Lower leg skin (tissue), 4 donors: ENCODE results near the gene CXCR5. TPM values are rescaled to one million over a fixed set of nuclear protein-coding genes. Genes with fewer than 3 reads are reported as not detected.

Experiments
- DNase-seq, 2 donors: peaks; one replicate each; pipeline ENCODE4 v3.0.0-alpha.2; 2019; ENCODE audit warnings: low spot score in 2 of 2
- H3K4me3 ChIP-seq: fragments of 200-600 bp; sonication (generic); 2 replicates; pipeline ENCODE4 v1.5.1; 2017; ENCODE audit warnings: mild to moderate bottlenecking, low read depth; ENCODE audit not compliant: poor library complexity, severe bottlenecking
- CTCF ChIP-seq, 3 donors: fragments of 450-650 bp; IDR thresholded peaks; one replicate each; pipeline ENCODE4 v1.5.1; 2016; ENCODE audit warnings: antibody characterized with exemption in 3 of 3, mild to moderate bottlenecking in 3 of 3, moderate library complexity in 2 of 3
- POLR2A ChIP-seq, 2 donors: fragments of 450-650 bp; IDR thresholded peaks; one replicate each; pipeline ENCODE4 v1.6.1; 2016 to 2017; ENCODE audit warnings: antibody characterized with exemption in 2 of 2, mild to moderate bottlenecking in 1 of 2, moderate library complexity in 1 of 2
- WGBS, 2 donors: methylation state at CpG; one replicate each; pipeline ENCODE4 v1.1.5; 2018; 5-methylcytosine and 5-hydroxymethylcytosine counted together
- intact Hi-C: fragments of 100-400 bp; cut with DNase I; formaldehyde crosslinking; loops from one replicate; pipeline ENCODE4 v1.15.0; 2023; ENCODE audit warnings: low total_unique reads
- total RNA-seq, 4 donors: library from RNA; depleted of rRNA; stranded (reverse); fragments of >200 nt; gene quantifications; one replicate each; pipeline ENCODE4 v1.1.0, GENCODE V29; 2016

Gene CXCR5
- total RNA-seq, 4 donors from 2014 or later, result not detected

GRCh38 chr11:118928870-118929500, 45.3 kb downstream of the CXCR5 start:
- no peak for DNase-seq
- TF ChIP-seq POLR2A (IDR thresholded peaks at IDR 0.05) (no peak), CTCF (IDR thresholded peaks at IDR 0.05) (no peak)
- intact Hi-C loops, result no loop called here
- 1% methylated on average over 14 to 26 of the region's 26 CpGs for WGBS, 2 donors
- H3K4me3 ChIP-seq, result peak overlapping the region; percentile 56

- intact Hi-C loops, result no loop called here
- H3K4me3 ChIP-seq, result peak overlapping the region; percentile 56
- 0% methylated on average over 20 to 24 of the region's 26 CpGs for WGBS, 2 donors
- TF ChIP-seq POLR2A (IDR thresholded peaks at IDR 0.05) (no peak), CTCF (IDR thresholded peaks at IDR 0.05) (no peak)
- peak; percentile 88 to 97 for DNase-seq
These were observed 45.9 kb downstream of the CXCR5 start for GRCh38 chr11:118929501-118930093.

GRCh38 chr11:118930094-118930712, 46.5 kb downstream of the CXCR5 start:
- H3K4me3 ChIP-seq, result peak overlapping the region; percentile 56
- TF ChIP-seq POLR2A (IDR thresholded peaks at IDR 0.05) (no peak), CTCF (IDR thresholded peaks at IDR 0.05) (peak in 1 of 3 donors; percentile 96)
- intact Hi-C loops, result no loop called here
- DNase-seq, result peak; percentile 92 to 97
- 1 to 2% methylated on average over 20 of the region's 20 CpGs for WGBS, 2 donors

GRCh38 chr11:118931571-118931970, 47.9 kb downstream of the CXCR5 start:
- no peak for TF ChIP-seq CTCF (IDR thresholded peaks at IDR 0.05)
- no peak for TF ChIP-seq POLR2A (IDR thresholded peaks at IDR 0.05)
- no peak overlapping the region for H3K4me3 ChIP-seq
- no peak for DNase-seq
- intact Hi-C loops, result no loop called here

GRCh38 chr11:118933486-118933885, 49.8 kb downstream of the CXCR5 start:
- WGBS, 2 donors, result 5% methylated on average over 4 of the region's 4 CpGs
- intact Hi-C loops, result no loop called here
- H3K4me3 ChIP-seq, result no peak overlapping the region
- TF ChIP-seq POLR2A (IDR thresholded peaks at IDR 0.05) (no peak), CTCF (IDR thresholded peaks at IDR 0.05) (no peak)
- no peak for DNase-seq
